A673 (cell line): ENCODE results near the gene GAREM1.

Experiments
- EZH2 ChIP-seq: fragments of 200-600 bp; sonication (generic); IDR thresholded peaks from 2 replicates; pipeline ENCODE4 v1.6.1; 2017; ENCODE audit warnings: borderline replicate concordance, low read depth, mild to moderate bottlenecking, mixed read lengths, antibody characterized with exemption, low read length; ENCODE audit not compliant: poor library complexity, severe bottlenecking
- TF ChIP-seq, protein P1 (sequence below): fragments of 300-800, 200-600 bp; sonication (generic); conservative IDR thresholded peaks from 2 replicates; pipeline ENCODE4 v1.5.1; 2017; ENCODE audit warnings: low read depth, mild to moderate bottlenecking, antibody characterized with exemption, low read length, moderate library complexity, mixed read lengths

DNA sequence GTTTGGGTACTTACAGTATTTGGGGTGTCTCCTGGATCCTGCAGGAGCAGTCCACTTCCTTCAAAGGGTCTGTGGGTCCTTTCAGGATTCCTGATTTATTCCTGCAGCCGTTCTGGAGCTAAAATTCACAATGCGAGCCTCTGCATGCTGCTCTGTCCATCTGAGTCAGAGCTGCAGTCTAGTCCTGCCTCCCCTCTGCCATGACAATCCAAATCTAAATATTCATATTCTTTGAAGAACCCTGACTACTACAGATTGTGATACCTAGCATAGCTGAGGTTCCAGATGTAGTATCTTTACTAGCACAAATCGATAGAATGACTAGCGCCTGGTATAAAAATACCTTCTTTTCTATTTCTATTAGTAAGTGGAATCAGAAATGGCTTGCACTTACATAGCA is 31.3 kb upstream of the GAREM1 start:
- TF ChIP-seq, protein P1, sequence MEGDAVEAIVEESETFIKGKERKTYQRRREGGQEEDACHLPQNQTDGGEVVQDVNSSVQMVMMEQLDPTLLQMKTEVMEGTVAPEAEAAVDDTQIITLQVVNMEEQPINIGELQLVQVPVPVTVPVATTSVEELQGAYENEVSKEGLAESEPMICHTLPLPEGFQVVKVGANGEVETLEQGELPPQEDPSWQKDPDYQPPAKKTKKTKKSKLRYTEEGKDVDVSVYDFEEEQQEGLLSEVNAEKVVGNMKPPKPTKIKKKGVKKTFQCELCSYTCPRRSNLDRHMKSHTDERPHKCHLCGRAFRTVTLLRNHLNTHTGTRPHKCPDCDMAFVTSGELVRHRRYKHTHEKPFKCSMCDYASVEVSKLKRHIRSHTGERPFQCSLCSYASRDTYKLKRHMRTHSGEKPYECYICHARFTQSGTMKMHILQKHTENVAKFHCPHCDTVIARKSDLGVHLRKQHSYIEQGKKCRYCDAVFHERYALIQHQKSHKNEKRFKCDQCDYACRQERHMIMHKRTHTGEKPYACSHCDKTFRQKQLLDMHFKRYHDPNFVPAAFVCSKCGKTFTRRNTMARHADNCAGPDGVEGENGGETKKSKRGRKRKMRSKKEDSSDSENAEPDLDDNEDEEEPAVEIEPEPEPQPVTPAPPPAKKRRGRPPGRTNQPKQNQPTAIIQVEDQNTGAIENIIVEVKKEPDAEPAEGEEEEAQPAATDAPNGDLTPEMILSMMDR: no peak
- no peak for TF ChIP-seq EZH2
